ENCODE results near the gene CD8A.

- TF ChIP-seq CTCF (IDR thresholded peaks at IDR 0.05; ENCODE audit: borderline replicate concordance, extremely low read depth, low read length, poor library complexity, severe bottlenecking) (no peak), EZH2 (IDR thresholded peaks at IDR 0.05; ENCODE audit: borderline replicate concordance, low read depth, low read length, severe bottlenecking) (no peak)
Measured at GRCh38 chr2:86806059-86806857, 15.5 kb upstream of the CD8A start.
